Subcutaneous adipose tissue (tissue), 4 donors: Measurements from ENCODE around the gene ZNF497. TPM values are rescaled to one million over a fixed set of nuclear protein-coding genes. Genes with fewer than 3 reads are reported as not detected.

Experiments used
- small RNA-seq: library from RNA; depleted of rRNA; stranded (forward); fragments of <200 nt; gene quantifications from one replicate; pipeline ENCODE3, GENCODE V24; 2016
- total RNA-seq, 4 donors: library from RNA; depleted of rRNA; stranded (reverse); fragments of >200 nt; gene quantifications; one replicate each; pipeline ENCODE4 v1.1.0, GENCODE V29; 2016

ZNF497 gene
- total RNA-seq, 4 donors from 2014 or later, result 0.51 to 4.1 (median 0.88) TPM; not detected in 1

Small RNA genes lying within 50 kb of the gene (small RNA-seq; reads per million reads assigned to genes)
- gene MIR4754, result not detected
- not detected for gene MIR6806
- gene RNA5SP473, result not detected

Other genes starting within 250 kb of the ZNF497 start
- 1 to 10 TPM; 7.5 to 8.3 (median 7.9) TPM for gene ZNF329, start 212.0 kb downstream of the ZNF497 start, total RNA-seq
- 10 to 100 TPM; 17.0 to 25.5 (median 20.3) TPM for gene ZNF274, start 179.7 kb downstream of the ZNF497 start, total RNA-seq
- gene ZNF544, start 133.8 kb downstream of the ZNF497 start, total RNA-seq, result 10 to 100 TPM in 3 of 4 donors, 1 to 10 TPM in 1; 8.7 to 19.6 (median 13.9) TPM
- 1 to 10 TPM; 4.6 to 7.9 (median 4.9) TPM for gene ZNF8, start 83.8 kb downstream of the ZNF497 start, total RNA-seq
- gene ERVK3-1, start 57.4 kb downstream of the ZNF497 start, total RNA-seq, result 10 to 100 TPM; 39.2 to 42.2 (median 40.5) TPM
- gene ZSCAN22, start 35.8 kb downstream of the ZNF497 start, total RNA-seq, result 1 to 10 TPM; 2.2 to 3.4 (median 2.6) TPM
- 10 to 100 TPM in 3 of 4 donors, 1 to 10 TPM in 1; 6.8 to 60.5 (median 11.8) TPM for gene A1BG, start 9.3 kb downstream of the ZNF497 start, total RNA-seq
- gene ZNF837, start 18.3 kb upstream of the ZNF497 start, total RNA-seq, result 1 to 10 TPM in 3 of 4 donors, under 1 TPM in 1; 0.65 to 3.2 (median 1.3) TPM
- 1,000 to 10,000 TPM in 3 of 4 donors, 100 to 1,000 TPM in 1; 904 to 1,484 (median 1,230) TPM for gene RPS5, start 24.5 kb upstream of the ZNF497 start, total RNA-seq
- not detected for gene RNF225, start 32.9 kb upstream of the ZNF497 start, total RNA-seq
- 1 to 10 TPM; 4.7 to 9.5 (median 8.4) TPM for gene ZNF584, start 45.9 kb upstream of the ZNF497 start, total RNA-seq
- gene ZNF132, start 77.4 kb upstream of the ZNF497 start, total RNA-seq, result 1 to 10 TPM; 3.6 to 6.6 (median 5.2) TPM
- gene ZNF324B, start 88.9 kb upstream of the ZNF497 start, total RNA-seq, result 1 to 10 TPM; 2.9 to 8.5 (median 5.1) TPM
- gene ZNF324, start 104.3 kb upstream of the ZNF497 start, total RNA-seq, result 10 to 100 TPM in 1 of 4 donors, 1 to 10 TPM in 3; 4.9 to 11.7 (median 8.6) TPM
- 10 to 100 TPM in 1 of 4 donors, 1 to 10 TPM in 3; 9.0 to 16.4 (median 9.4) TPM for gene ZNF446, start 113.6 kb upstream of the ZNF497 start, total RNA-seq
- gene SLC27A5, start 149.2 kb upstream of the ZNF497 start, total RNA-seq, result 10 to 100 TPM in 1 of 4 donors, 1 to 10 TPM in 3; 4.2 to 13.4 (median 7.2) TPM
- gene ZBTB45, start 157.1 kb upstream of the ZNF497 start, total RNA-seq, result 10 to 100 TPM in 1 of 4 donors, 1 to 10 TPM in 3; 5.5 to 10.2 (median 6.2) TPM
- gene TRIM28, start 181.3 kb upstream of the ZNF497 start, total RNA-seq, result 100 to 1,000 TPM in 2 of 4 donors, 10 to 100 TPM in 2; 87.9 to 163 (median 119) TPM
- gene CHMP2A, start 192.4 kb upstream of the ZNF497 start, total RNA-seq, result 100 to 1,000 TPM in 2 of 4 donors, 10 to 100 TPM in 2; 96.8 to 133 (median 106) TPM
- 10 to 100 TPM; 16.3 to 31.8 (median 20.6) TPM for gene UBE2M, start 195.9 kb upstream of the ZNF497 start, total RNA-seq
- gene MZF1, start 210.6 kb upstream of the ZNF497 start, total RNA-seq, result 10 to 100 TPM; 12.9 to 24.1 (median 17.2) TPM